ENCODE data around the gene THBS3. TPM values are rescaled to one million over a fixed set of nuclear protein-coding genes. Genes with fewer than 3 reads are reported as not detected.
"Not testable (repeated sequence)": the region's sequence is repeated elsewhere in the genome, so short reads cannot be mapped to it uniquely, and the experiment has no call there.

The THBS3 gene
- total RNA-seq, 1 donor from 2014 or later: 15.3 TPM

GRCh38 chr1:155250633-155251449 lies 43.1 kb upstream of the THBS3 start:
- Mint-ChIP-seq H3K4me1 (peaks cover 29% of the 10 kb centered on the region), H3K27ac (peak overlapping the region; percentile 39), H3K36me3 (ENCODE audit: low read depth) (peaks cover 2% of the 10 kb centered on the region), H3K27me3 (no peaks in the 10 kb centered on the region), H3K4me3 (peak overlapping the region; percentile 73), H3K9me3 (no peaks in the 10 kb centered on the region)
- peak; percentile 96 for ATAC-seq (ENCODE audit: low read depth)
- peak; percentile 95 for DNase-seq
- peak; percentile 84 for TF ChIP-seq CTCF (IDR thresholded peaks at IDR 0.05)
- ChIA-PET CTCF (interaction anchor here (0.6 to 4.0 kb wide), 33 partner anchors 10 to 478 kb away, joined by 3 to 79 read pairs (median 4); partner anchors contain the start of genes CLK2, FDPS, HCN3 and MTX1), POLR2A (interaction anchor here (0.5 to 5.4 kb wide), 22 partner anchors 9 to 909 kb away, joined by 3 to 31 read pairs (median 5); partner anchors contain the start of genes ASH1L, CLK2, FDPS and MTX1)
- intact Hi-C loops (cut with micrococcal nuclease): loop anchor here (1.0 to 10.0 kb wide), 5 partner anchors 57 to 804 kb away; partner anchors contain the start of genes FDPS, LAMTOR2 and UBQLN4

GRCh38 chr1:155250246-155250632 lies 42.5 kb upstream of the THBS3 start:
- Mint-ChIP-seq H3K36me3 (ENCODE audit: low read depth) (no peaks in the 10 kb centered on the region), H3K27ac (no peak overlapping the region), H3K4me3 (peak overlapping the region; percentile 73), H3K9me3 (no peaks in the 10 kb centered on the region), H3K27me3 (no peaks in the 10 kb centered on the region), H3K4me1 (peaks cover 23% of the 10 kb centered on the region)
- peak; percentile 12 for ATAC-seq (ENCODE audit: low read depth)
- no peak for TF ChIP-seq CTCF (IDR thresholded peaks at IDR 0.05)
- no peak for DNase-seq
- ChIA-PET CTCF (interaction anchor here (0.8 to 4.0 kb wide), 21 partner anchors 9 to 479 kb away, joined by 3 to 79 read pairs (median 5); partner anchors contain the start of genes CLK2, FDPS, HCN3 and MTX1), POLR2A (interaction anchor here (0.5 to 5.4 kb wide), 13 partner anchors 9 to 313 kb away, joined by 3 to 31 read pairs (median 7); partner anchors contain the start of genes ASH1L, CLK2, FDPS and MTX1)
- intact Hi-C loops (cut with micrococcal nuclease): loop anchor here (1.0 to 10.0 kb wide), 5 partner anchors 58 to 805 kb away; partner anchors contain the start of genes FDPS, LAMTOR2 and UBQLN4

GRCh38 chr1:155247667-155248553 lies 40.2 kb upstream of the THBS3 start:
- Mint-ChIP-seq H3K36me3 (ENCODE audit: low read depth) (peaks cover 3% of the 10 kb centered on the region), H3K27ac (no peak overlapping the region), H3K27me3 (peaks cover 2% of the 10 kb centered on the region), H3K9me3 (no peaks in the 10 kb centered on the region), H3K4me1 (peaks cover 25% of the 10 kb centered on the region), H3K4me3 (no peak overlapping the region)
- TF ChIP-seq CTCF (IDR thresholded peaks at IDR 0.05): no peak
- intact Hi-C loops (cut with micrococcal nuclease): no loop called here
- DNase-seq (no peak), ATAC-seq (ENCODE audit: low read depth) (no peak)
- ChIA-PET POLR2A (interaction anchor here (0.7 to 5.4 kb wide), 5 partner anchors 14 to 436 kb away, joined by 3 to 30 read pairs (median 4); partner anchors contain the start of genes CLK2 and SCAMP3), CTCF (interaction anchor here (0.9 to 2.0 kb wide), 2 partner anchors 21 to 76 kb away, joined by 3 to 6 read pairs; no protein-coding TSS in a partner anchor)

GRCh38 chr1:155246796-155247195 lies 39.1 kb upstream of the THBS3 start:
- ATAC-seq (ENCODE audit: low read depth); H3K27me3 Mint-ChIP-seq; H3K36me3 Mint-ChIP-seq (ENCODE audit: low read depth); H3K9me3 Mint-ChIP-seq; H3K4me3 Mint-ChIP-seq; intact Hi-C loops (cut with micrococcal nuclease); DNase-seq; H3K27ac Mint-ChIP-seq: not testable (repeated sequence)
- peaks cover 25% of the 10 kb centered on the region for H3K4me1 Mint-ChIP-seq
- ChIA-PET POLR2A (interaction anchor here (0.5 to 1.7 kb wide), 3 partner anchors 15 to 106 kb away, joined by 4 to 6 read pairs (median 4); partner anchors contain the start of genes CLK2 and SCAMP3), CTCF (interaction anchor here (2.0 kb wide), 1 partner anchor 77 kb away, joined by 6 read pairs; no protein-coding TSS in a partner anchor)

- ATAC-seq (ENCODE audit: low read depth) (peak; percentile 2), DNase-seq (no peak)
- Mint-ChIP-seq H3K27ac (peak overlapping the region; percentile 96), H3K4me1 (peaks cover 37% of the 10 kb centered on the region), H3K27me3 (peaks cover 2% of the 10 kb centered on the region), H3K4me3 (peak overlapping the region; percentile 85), H3K9me3 (no peaks in the 10 kb centered on the region), H3K36me3 (ENCODE audit: low read depth) (peaks cover 6% of the 10 kb centered on the region)
- TF ChIP-seq CTCF (IDR thresholded peaks at IDR 0.05): no peak
- intact Hi-C loops (cut with micrococcal nuclease): no loop called here
- ChIA-PET CTCF (interaction anchor here (1.0 to 1.5 kb wide), 2 partner anchors 18 to 38 kb away, joined by 3 to 5 read pairs; partner anchors contain the start of gene THBS3), POLR2A (interaction anchor here (0.6 to 2.7 kb wide), 9 partner anchors 10 to 1015 kb away, joined by 3 to 13 read pairs (median 5); partner anchors contain the start of genes CLK2, ENTREP3, FDPS and KRTCAP2)
Measured at GRCh38 chr1:155245163-155245524, 37.4 kb upstream of the THBS3 start.
